KOPT-K1 (cell line): ENCODE data around the gene ITPKC.

Source experiments
- H3K27ac ChIP-seq: fragments of 200-600 bp; sonication (generic); 2 replicates; pipeline ENCODE4 v1.5.1; 2016; ENCODE audit warnings: antibody characterized with exemption, mild to moderate bottlenecking, low read depth, low read length; ENCODE audit not compliant: poor library complexity, severe bottlenecking
- H3K36me3 ChIP-seq: fragments of 200-600 bp; sonication (generic); 2 replicates; pipeline ENCODE4 v1.5.1; 2017; ENCODE audit warnings: antibody characterized with exemption, mild to moderate bottlenecking, low read length, moderate library complexity; ENCODE audit not compliant: insufficient read depth
- H3K9me3 ChIP-seq: fragments of 200-600 bp; sonication (generic); 2 replicates; pipeline ENCODE4 v1.5.1; 2017; ENCODE audit warnings: antibody characterized with exemption, low read length, mild to moderate bottlenecking; ENCODE audit not compliant: insufficient read depth, poor library complexity, severe bottlenecking

Gene ITPKC

GRCh38 chr19:40716482-40717324 lies at the start of gene ITPKC, which contains the start of gene COQ8B:
TSS of gene ITPKC (plus strand) at chr19:40717112. CDS start at chr19:40717136, 24 bp downstream.
TSS of gene COQ8B (minus strand) at chr19:40716886. CDS start at chr19:40714632, 2,254 bp downstream.
- Histone ChIP-seq H3K9me3 (no peaks in the 10 kb centered on the region), H3K27ac (peak within 1 kb of the TSS; percentile 72), H3K36me3 (no peaks in the 10 kb centered on the region)

GRCh38 chr19:40667602-40668001 lies 49.3 kb upstream of the ITPKC start:
- H3K36me3 ChIP-seq = peaks cover 14% of the 10 kb centered on the region; the same call in 1 of the 2 replicates
- H3K9me3 ChIP-seq = peaks cover 14% of the 10 kb centered on the region
- H3K27ac ChIP-seq = no peak overlapping the region

- peaks cover 14% of the 10 kb centered on the region for H3K9me3 ChIP-seq
- H3K27ac ChIP-seq = no peak overlapping the region
- H3K36me3 ChIP-seq = peaks cover 14% of the 10 kb centered on the region; the same call in 1 of the 2 replicates
Measured at GRCh38 chr19:40668991-40669614, 47.8 kb upstream of the ITPKC start.

- Histone ChIP-seq H3K9me3 (peaks cover 14% of the 10 kb centered on the region), H3K27ac (no peak overlapping the region), H3K36me3 (peaks cover 14% of the 10 kb centered on the region; the same call in 1 of the 2 replicates)
Measured at GRCh38 chr19:40671404-40671803, 45.5 kb upstream of the ITPKC start.

- H3K27ac ChIP-seq = no peak overlapping the region
- H3K36me3 ChIP-seq = peaks cover 14% of the 10 kb centered on the region; the same call in 1 of the 2 replicates
- peaks cover 14% of the 10 kb centered on the region for H3K9me3 ChIP-seq
Measured at GRCh38 chr19:40672038-40672437, 44.9 kb upstream of the ITPKC start.

- H3K9me3 ChIP-seq = peaks cover 14% of the 10 kb centered on the region
- peaks cover 14% of the 10 kb centered on the region; the same call in 1 of the 2 replicates for H3K36me3 ChIP-seq
- H3K27ac ChIP-seq = no peak overlapping the region
Measured at GRCh38 chr19:40672573-40673299, 44.2 kb upstream of the ITPKC start.

GRCh38 chr19:40673397-40673796 lies 43.5 kb upstream of the ITPKC start:
- H3K27ac ChIP-seq = no peak overlapping the region
- peaks cover 14% of the 10 kb centered on the region for H3K9me3 ChIP-seq
- peaks cover 14% of the 10 kb centered on the region; the same call in 1 of the 2 replicates for H3K36me3 ChIP-seq

- H3K27ac ChIP-seq = no peak overlapping the region
- H3K9me3 ChIP-seq = peaks cover 5% of the 10 kb centered on the region
- peaks cover 6% of the 10 kb centered on the region; the same call in 1 of the 2 replicates for H3K36me3 ChIP-seq
Measured at GRCh38 chr19:40674291-40674690, 42.6 kb upstream of the ITPKC start.

GRCh38 chr19:40677156-40677555 lies 39.8 kb upstream of the ITPKC start:
- Histone ChIP-seq H3K36me3 (no peaks in the 10 kb centered on the region), H3K27ac (no peak overlapping the region), H3K9me3 (no peaks in the 10 kb centered on the region)

- no peak overlapping the region for H3K27ac ChIP-seq
- H3K36me3 ChIP-seq = no peaks in the 10 kb centered on the region
- H3K9me3 ChIP-seq = no peaks in the 10 kb centered on the region
Measured at GRCh38 chr19:40681039-40681438, 35.9 kb upstream of the ITPKC start.

- no peak overlapping the region for H3K27ac ChIP-seq
- no peaks in the 10 kb centered on the region for H3K36me3 ChIP-seq
- no peaks in the 10 kb centered on the region for H3K9me3 ChIP-seq
Measured at GRCh38 chr19:40682431-40682964, 34.4 kb upstream of the ITPKC start.

GRCh38 chr19:40683437-40683836 lies 33.5 kb upstream of the ITPKC start:
- H3K9me3 ChIP-seq = no peaks in the 10 kb centered on the region
- no peak overlapping the region for H3K27ac ChIP-seq
- H3K36me3 ChIP-seq = no peaks in the 10 kb centered on the region

- no peaks in the 10 kb centered on the region for H3K36me3 ChIP-seq
- no peaks in the 10 kb centered on the region for H3K9me3 ChIP-seq
- no peak overlapping the region for H3K27ac ChIP-seq
Measured at GRCh38 chr19:40684280-40684679, 32.6 kb upstream of the ITPKC start.

- Histone ChIP-seq H3K27ac (no peak overlapping the region), H3K9me3 (no peaks in the 10 kb centered on the region), H3K36me3 (no peaks in the 10 kb centered on the region)
Measured at GRCh38 chr19:40685016-40685526, 31.8 kb upstream of the ITPKC start.
